NCI-H446 (cell line): ENCODE measurements around the gene CNIH3.
A peak's percentile ranks its signal among the peaks of the same experiment; 100 is the strongest.
"Not testable (repeated sequence)": the region's sequence is repeated elsewhere in the genome, so short reads cannot be mapped to it uniquely, and the experiment has no call there.

Source experiments
- DNase-seq, 2 experiments: peaks; one replicate each; lab custom pipeline; 2025; lab: John Stamatoyannopoulos, UW

CNIH3 gene

DNA sequence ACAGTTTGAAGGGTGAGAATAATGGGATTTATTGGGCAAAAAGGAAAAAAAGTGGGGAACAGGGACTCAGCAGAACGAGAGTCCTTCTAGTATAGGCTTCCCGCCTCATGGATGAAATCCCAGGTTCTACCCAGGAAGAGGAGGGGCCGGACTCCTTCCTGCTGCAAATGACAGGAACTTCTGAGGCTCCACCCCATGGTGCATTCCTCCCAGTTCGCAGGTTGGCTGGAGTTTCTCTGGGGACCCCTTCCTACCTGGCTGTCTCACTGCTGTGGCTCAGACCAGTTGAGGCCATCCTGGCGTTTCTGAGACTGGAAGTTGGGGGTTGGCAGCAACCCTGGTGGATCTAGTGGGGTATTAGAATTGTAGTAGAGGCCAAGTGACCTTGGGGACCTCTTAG, 27.5 kb downstream of the CNIH3 start:
- no peak for DNase-seq

DNA sequence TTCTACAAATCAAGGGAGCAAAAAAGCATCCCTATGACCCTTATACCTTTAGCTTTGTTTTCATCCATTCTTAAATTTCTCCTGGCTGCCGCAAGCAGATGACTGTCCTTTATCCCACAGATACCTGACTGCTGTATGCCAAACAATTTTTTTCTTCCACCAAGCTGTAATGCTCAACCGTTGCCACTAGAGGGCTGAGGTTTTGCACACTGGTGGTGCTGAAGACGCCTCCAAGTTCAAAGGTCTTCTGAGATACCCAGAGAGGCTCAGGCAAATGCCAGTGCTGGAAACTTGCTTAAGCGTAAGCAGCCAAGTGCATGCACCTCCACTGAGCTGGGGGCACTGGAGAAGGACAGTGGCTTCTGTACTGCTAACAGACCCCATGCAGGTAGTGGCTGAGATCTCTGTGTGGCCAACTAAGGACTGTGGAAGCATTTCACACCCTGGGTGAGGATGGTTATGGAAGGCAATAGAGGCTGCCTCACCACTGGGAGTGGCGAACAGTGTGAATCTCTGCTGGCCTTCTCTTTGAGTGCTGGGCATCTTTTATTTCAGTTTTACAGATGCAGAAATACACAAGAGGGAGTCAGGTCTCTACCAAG, 28.5 kb downstream of the CNIH3 start:
- peak in 1 of 2 experiments; percentile 59 for DNase-seq

GRCh38 chr1:224647449-224647848, 31.3 kb downstream of the CNIH3 start:
- DNase-seq = no peak

DNA sequence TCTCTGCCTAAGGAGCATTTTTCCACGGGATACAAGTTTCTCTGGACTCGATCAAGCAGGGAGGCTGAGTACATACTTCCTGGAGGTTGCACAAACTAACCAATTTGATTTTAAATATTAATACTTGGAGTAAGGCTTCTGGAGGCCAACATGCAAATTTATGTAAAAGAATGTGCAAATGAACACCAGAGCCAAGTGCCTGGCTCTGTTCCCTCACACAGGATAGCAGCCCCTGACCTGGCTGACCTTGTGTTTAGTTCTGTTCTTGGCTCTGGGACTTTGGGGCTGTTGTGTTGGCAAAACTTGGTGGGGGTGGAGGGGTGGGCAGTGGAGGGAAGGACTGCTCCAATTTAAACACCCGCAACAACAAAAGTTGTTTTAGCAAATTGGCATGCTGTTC, 34.2 kb downstream of the CNIH3 start:
- DNase-seq = no peak

DNA sequence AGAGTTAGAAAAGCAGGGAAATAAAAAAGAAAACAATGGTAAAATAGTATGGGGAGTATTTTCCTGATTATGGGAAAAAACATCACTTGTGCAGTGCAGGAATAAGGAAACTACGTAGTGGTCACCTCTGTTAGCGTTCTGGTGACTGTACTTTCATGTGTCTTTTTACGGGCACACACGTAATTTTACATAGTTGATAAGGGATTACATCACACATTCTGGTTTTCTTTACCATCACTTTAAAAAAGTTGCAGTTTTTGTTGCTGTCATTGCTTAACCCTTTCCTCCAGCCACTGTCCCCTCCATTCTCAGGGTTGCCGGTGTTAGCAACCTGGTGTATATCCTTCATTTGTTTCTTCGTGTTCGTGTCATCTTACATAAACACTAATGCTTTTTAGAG, 35.1 kb downstream of the CNIH3 start:
- DNase-seq = no peak

GRCh38 chr1:224656392-224656791, 40.3 kb downstream of the CNIH3 start:
- no peak for DNase-seq

- no peak for DNase-seq
Observed at GRCh38 chr1:224660074-224660473, 44.0 kb downstream of the CNIH3 start.

DNA sequence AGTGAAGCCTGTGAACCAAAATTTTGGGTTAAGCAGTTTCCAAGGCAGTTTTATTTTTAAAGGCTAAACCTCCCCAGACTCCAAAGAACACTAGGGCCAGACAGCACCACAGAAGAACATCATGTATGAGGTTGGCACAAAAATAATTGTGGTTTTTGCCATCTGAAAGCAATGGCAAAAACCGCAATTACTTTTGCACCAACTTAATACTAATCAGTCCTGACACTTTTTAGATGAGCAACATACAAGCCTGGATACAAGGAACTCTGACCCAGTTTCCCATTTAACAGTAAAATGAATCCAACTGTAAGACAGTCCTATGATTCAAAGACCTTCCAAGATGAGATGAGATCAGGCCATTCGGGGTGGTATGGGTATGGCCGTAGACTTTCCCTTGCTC, 46.8 kb downstream of the CNIH3 start:
- no peak for DNase-seq

DNA sequence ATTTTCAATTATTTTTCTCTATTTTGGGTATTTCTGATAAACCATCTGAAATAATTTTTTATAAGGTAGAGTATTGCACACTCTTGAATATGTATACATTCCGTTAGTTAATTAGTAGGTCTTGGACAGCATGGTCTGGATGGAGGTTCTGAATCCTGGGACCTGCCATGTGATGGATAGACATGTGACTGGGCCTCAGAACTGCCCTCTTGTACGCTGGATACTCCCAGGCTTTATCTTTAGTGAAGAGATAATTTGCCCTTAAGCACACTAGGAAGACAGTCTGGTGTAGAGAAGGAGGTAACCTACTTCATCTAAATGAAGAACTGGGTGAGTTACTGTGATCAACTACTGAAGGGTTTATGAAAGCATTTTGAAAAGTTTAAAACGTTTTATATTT, 48.9 kb downstream of the CNIH3 start:
- no peak for DNase-seq

- no peak for DNase-seq
Observed at GRCh38 chr1:224666078-224666477, 50.0 kb downstream of the CNIH3 start.

- DNase-seq = no peak
Observed at GRCh38 chr1:224666913-224667312, 50.8 kb downstream of the CNIH3 start.

DNA sequence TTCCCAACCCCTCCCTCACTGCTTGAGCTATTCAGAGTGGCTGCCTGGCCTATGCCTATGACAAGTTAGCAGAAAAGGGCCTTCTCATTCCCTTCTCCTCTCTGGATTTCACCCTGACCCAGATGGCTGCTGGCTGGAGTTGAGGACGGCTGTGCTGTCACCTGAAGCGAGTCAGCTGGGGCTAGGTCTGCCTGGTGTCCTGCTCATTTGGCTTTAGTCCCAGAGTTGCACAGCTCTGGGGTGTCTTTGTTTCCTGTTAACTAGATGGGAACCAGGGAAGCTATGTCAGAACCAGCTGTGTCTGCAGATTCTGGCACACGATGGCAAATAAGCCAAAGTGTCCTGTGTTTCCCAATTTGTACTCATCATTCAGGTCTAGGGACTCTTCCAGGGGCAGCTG, 52.9 kb downstream of the CNIH3 start:
- DNase-seq = no peak

- DNase-seq = no peak
Observed at GRCh38 chr1:224669403-224669802, 53.3 kb downstream of the CNIH3 start.

DNA sequence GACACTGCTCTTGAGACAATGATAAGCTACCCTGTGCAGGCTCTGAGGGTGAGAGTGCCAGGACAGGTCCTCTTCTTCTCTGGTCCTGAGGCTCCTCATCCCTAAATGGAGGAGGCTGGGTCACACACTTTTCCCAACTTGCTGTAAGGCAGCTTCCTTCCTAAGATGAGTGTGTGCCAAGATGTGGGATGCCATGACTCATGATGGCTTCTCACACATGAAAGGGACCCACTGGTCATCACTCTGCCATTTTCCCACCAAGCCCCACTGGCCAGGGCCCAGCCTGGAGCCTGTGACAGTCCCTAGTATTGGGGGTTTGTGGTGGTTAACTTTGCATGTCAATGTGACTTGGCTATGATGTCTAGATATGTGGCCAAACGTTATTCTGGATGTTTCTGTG, 54.4 kb downstream of the CNIH3 start:
- no peak for DNase-seq

- no peak for DNase-seq
Observed at GRCh38 chr1:224671076-224671475, 55.0 kb downstream of the CNIH3 start.

DNA sequence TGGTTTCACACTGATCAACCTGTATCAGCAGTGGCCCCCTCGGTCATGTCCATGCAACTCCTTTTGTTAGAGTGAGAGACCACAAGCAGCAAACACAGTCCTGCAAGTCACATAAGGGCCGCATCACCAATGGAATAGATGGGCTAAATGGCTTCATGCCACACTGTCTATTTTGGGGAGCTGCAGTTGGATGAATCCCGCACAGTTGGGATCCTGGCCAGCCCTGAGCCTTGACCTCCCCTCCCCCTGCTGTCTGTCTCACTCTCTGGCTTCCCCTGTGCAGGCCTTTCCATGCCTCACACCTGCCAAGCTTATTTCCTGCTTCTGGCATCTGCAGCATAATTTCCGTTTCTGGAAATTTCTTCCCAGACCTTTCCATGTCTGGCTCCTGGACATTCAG, 57.0 kb downstream of the CNIH3 start:
- no peak for DNase-seq

- no peak for DNase-seq
Observed at GRCh38 chr1:224675590-224675989, 59.5 kb downstream of the CNIH3 start.

DNA sequence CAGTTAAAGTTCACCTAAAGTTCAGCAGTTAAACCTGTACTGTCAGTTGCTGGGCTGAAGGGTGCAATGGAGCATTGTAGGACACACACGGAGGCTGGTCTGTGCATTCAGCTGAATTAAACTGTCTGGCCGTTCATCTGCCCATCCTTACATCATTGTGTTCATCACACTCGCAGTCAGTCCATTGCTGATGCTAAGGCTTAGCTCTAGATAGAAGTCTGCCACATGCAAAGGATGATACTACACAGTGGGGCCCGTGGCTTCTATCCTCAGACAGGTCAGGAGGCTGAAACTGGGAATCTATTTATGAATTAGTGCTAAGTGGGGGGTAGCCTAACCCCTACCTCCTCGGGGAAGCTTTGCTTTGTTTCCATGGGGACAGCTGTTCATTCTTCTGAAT, 60.4 kb downstream of the CNIH3 start:
- DNase-seq = no peak

GRCh38 chr1:224678168-224678567, 62.1 kb downstream of the CNIH3 start:
- no peak for DNase-seq

DNA sequence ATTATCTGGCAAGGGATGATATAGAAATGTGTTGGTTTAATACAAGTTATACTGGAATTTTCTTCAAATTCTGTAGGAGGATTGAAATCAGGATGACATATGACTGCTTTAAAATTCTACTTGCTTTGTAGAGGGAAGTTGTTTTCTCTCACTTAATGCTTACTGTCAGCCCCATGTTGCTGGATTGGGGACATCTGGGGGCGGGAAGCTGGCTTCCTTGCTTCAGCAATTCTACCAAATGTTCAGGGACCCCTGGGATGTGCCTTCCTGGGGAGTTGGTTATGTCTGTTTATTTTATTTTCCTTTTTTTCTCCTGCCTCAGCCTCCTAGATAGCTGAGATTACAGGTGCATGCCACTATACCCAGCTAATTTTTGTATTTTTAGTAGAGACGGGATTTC, 63.5 kb downstream of the CNIH3 start:
- no peak for DNase-seq

- DNase-seq = no peak
Observed at GRCh38 chr1:224681816-224682215, 65.7 kb downstream of the CNIH3 start.

DNA sequence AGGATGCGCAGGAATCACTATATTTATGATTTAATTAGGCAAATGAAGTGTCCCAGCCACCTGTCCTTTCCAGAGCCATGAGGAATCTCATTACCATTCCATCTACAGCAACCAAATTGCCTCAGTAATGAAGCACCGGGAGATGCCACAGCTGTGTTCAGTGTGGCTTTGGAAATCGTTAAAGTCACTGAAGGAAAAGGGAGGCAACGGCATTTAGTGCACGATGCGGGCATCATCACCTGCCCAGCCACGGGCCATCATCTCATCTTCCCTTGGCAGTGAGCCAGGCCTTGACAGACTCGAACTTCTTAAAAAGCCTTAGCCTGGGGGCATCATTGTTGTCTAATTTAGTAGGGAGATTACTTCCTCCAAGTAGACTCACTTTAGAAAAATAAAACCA, 67.8 kb downstream of the CNIH3 start:
- no peak for DNase-seq

DNA sequence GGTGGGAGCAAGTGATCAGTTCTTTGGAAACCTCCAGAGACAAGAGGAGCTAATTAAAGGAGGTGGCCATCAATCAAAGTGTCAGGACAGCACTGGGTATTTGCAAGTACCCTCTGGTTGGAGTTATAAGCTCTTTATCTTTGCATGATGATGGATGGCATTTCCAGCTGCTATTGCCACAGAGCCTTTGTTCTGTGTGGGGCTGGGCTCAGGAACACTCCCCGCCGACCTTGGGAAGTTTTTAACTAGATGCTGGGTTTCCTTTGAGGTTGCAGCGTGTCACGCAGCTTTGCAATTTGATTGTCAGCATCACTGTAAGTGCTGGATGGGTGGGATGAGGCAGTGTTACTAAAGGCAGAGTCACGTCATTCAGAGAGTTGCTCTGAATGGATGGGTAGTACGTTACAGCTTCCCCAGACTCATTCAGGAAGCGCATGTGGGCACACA, 68.9 kb downstream of the CNIH3 start:
- no peak for DNase-seq

DNA sequence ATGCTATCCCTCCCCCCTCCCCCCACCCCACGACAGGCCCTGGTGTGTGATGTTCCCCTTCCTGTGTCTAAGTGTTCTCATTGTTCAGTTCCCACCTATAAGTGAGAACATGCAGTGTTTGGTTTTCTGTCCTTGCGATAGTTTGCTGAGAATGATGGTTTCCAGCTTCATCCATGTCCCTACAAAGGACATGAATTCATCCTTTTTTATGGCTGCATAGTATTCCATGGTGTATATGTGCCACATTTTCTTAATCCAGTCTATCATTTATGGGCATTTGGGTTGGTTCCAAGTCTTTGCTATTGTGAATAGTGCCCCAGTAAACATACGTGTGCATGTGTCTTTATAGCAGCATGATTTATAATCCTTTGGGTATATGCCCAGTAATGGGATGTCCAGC, 70.0 kb downstream of the CNIH3 start:
- not testable (repeated sequence) for DNase-seq

DNA sequence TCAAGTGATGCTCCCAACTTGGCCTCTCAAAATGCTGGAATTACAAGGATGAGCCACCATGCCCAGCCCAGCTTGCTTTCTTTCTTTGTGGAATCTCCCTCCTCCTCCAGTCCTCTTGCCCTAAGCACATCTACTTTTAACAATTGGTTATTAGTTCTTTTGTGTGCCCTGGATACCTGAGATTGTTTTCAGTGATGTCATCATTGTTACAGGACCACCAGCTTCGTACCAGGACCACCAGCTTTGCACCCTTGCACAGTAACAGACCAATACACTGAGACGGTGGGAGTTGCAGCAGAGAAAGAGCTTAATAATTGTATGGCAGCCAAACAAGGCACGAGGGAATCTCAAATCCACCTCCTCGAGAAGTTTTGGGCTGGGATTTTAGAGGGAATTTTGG, 71.3 kb downstream of the CNIH3 start:
- no peak for DNase-seq
